ENCODE data around the gene GIMAP8. TPM values are rescaled to one million over a fixed set of nuclear protein-coding genes. Genes with fewer than 3 reads are reported as not detected.

Gene GIMAP8
- total and polyA plus RNA-seq, 2 experiments from 2014 or later, result 0.06 TPM; not detected in 1

DNA sequence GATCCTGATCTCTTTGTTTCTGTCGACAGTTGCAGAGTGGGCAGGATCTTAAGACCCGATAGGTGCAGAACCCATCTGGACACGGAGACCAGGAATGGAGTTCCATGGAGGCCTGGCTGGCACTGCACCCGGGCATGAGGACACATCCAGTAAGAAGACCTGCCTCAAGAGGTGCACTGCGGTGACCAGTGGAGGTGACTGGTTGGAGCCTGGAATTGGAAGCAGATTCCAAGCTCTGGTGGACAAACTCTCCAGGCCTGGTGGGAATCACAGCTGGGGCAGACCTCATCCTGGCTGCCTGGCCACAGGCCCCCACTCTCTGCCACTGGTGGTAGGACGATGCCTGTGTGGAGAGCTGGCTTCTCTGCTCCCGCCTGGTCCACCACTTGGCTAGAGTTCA lies 40.3 kb upstream of the GIMAP8 start:
- H3K27ac Mint-ChIP-seq, result peak overlapping the region; percentile 40; the same call in 1 of the 2 replicates
- ATAC-seq, result no peak
- TF ChIP-seq, protein P1, sequence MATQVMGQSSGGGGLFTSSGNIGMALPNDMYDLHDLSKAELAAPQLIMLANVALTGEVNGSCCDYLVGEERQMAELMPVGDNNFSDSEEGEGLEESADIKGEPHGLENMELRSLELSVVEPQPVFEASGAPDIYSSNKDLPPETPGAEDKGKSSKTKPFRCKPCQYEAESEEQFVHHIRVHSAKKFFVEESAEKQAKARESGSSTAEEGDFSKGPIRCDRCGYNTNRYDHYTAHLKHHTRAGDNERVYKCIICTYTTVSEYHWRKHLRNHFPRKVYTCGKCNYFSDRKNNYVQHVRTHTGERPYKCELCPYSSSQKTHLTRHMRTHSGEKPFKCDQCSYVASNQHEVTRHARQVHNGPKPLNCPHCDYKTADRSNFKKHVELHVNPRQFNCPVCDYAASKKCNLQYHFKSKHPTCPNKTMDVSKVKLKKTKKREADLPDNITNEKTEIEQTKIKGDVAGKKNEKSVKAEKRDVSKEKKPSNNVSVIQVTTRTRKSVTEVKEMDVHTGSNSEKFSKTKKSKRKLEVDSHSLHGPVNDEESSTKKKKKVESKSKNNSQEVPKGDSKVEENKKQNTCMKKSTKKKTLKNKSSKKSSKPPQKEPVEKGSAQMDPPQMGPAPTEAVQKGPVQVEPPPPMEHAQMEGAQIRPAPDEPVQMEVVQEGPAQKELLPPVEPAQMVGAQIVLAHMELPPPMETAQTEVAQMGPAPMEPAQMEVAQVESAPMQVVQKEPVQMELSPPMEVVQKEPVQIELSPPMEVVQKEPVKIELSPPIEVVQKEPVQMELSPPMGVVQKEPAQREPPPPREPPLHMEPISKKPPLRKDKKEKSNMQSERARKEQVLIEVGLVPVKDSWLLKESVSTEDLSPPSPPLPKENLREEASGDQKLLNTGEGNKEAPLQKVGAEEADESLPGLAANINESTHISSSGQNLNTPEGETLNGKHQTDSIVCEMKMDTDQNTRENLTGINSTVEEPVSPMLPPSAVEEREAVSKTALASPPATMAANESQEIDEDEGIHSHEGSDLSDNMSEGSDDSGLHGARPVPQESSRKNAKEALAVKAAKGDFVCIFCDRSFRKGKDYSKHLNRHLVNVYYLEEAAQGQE (IDR thresholded peaks at IDR 0.05; ENCODE audit: unreplicated experiment), result no peak
- TF ChIP-seq, protein P2, sequence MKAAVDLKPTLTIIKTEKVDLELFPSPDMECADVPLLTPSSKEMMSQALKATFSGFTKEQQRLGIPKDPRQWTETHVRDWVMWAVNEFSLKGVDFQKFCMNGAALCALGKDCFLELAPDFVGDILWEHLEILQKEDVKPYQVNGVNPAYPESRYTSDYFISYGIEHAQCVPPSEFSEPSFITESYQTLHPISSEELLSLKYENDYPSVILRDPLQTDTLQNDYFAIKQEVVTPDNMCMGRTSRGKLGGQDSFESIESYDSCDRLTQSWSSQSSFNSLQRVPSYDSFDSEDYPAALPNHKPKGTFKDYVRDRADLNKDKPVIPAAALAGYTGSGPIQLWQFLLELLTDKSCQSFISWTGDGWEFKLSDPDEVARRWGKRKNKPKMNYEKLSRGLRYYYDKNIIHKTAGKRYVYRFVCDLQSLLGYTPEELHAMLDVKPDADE (IDR thresholded peaks at IDR 0.05), result no peak
- TF ChIP-seq STAT1 (IDR thresholded peaks at IDR 0.05; ENCODE audit: unreplicated experiment) (no peak), ZNF114 (CRISPR knock-in tag; IDR thresholded peaks at IDR 0.05) (no peak), JUNB (IDR thresholded peaks at IDR 0.05; ENCODE audit: unreplicated experiment) (no peak), NANOG (IDR thresholded peaks at IDR 0.05; ENCODE audit: borderline replicate concordance) (no peak), ZNF331 (CRISPR knock-in tag; IDR thresholded peaks at IDR 0.05; ENCODE audit: low read depth) (no peak), EZH2 (IDR thresholded peaks at IDR 0.05; ENCODE audit: low read depth, unreplicated experiment) (no peak), POLR2AphosphoS5 (IDR thresholded peaks at IDR 0.05; ENCODE audit: low read depth) (no peak), CREB1 (CRISPR knock-in tag; IDR thresholded peaks at IDR 0.05; ENCODE audit: low read depth) (no peak), EZH2phosphoT487 (IDR thresholded peaks at IDR 0.05; ENCODE audit: unreplicated experiment) (no peak)
- TF ChIP-seq, protein P3, sequence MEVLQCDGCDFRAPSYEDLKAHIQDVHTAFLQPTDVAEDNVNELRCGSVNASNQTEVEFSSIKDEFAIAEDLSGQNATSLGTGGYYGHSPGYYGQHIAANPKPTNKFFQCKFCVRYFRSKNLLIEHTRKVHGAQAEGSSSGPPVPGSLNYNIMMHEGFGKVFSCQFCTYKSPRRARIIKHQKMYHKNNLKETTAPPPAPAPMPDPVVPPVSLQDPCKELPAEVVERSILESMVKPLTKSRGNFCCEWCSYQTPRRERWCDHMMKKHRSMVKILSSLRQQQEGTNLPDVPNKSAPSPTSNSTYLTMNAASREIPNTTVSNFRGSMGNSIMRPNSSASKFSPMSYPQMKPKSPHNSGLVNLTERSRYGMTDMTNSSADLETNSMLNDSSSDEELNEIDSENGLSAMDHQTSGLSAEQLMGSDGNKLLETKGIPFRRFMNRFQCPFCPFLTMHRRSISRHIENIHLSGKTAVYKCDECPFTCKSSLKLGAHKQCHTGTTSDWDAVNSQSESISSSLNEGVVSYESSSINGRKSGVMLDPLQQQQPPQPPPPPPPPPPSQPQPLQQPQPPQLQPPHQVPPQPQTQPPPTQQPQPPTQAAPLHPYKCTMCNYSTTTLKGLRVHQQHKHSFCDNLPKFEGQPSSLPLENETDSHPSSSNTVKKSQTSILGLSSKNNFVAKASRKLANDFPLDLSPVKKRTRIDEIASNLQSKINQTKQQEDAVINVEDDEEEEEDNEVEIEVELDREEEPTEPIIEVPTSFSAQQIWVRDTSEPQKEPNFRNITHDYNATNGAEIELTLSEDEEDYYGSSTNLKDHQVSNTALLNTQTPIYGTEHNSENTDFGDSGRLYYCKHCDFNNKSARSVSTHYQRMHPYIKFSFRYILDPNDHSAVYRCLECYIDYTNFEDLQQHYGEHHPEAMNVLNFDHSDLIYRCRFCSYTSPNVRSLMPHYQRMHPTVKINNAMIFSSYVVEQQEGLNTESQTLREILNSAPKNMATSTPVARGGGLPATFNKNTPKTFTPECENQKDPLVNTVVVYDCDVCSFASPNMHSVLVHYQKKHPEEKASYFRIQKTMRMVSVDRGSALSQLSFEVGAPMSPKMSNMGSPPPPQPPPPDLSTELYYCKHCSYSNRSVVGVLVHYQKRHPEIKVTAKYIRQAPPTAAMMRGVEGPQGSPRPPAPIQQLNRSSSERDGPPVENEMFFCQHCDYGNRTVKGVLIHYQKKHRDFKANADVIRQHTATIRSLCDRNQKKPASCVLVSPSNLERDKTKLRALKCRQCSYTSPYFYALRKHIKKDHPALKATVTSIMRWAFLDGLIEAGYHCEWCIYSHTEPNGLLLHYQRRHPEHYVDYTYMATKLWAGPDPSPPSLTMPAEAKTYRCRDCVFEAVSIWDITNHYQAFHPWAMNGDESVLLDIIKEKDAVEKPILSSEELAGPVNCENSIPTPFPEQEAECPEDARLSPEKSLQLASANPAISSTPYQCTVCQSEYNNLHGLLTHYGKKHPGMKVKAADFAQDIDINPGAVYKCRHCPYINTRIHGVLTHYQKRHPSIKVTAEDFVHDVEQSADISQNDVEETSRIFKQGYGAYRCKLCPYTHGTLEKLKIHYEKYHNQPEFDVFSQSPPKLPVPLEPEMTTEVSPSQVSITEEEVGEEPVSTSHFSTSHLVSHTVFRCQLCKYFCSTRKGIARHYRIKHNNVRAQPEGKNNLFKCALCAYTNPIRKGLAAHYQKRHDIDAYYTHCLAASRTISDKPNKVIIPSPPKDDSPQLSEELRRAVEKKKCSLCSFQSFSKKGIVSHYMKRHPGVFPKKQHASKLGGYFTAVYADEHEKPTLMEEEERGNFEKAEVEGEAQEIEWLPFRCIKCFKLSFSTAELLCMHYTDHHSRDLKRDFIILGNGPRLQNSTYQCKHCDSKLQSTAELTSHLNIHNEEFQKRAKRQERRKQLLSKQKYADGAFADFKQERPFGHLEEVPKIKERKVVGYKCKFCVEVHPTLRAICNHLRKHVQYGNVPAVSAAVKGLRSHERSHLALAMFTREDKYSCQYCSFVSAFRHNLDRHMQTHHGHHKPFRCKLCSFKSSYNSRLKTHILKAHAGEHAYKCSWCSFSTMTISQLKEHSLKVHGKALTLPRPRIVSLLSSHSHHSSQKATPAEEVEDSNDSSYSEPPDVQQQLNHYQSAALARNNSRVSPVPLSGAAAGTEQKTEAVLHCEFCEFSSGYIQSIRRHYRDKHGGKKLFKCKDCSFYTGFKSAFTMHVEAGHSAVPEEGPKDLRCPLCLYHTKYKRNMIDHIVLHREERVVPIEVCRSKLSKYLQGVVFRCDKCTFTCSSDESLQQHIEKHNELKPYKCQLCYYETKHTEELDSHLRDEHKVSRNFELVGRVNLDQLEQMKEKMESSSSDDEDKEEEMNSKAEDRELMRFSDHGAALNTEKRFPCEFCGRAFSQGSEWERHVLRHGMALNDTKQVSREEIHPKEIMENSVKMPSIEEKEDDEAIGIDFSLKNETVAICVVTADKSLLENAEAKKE (CRISPR knock-in tag; IDR thresholded peaks at IDR 0.05), result no peak
- TF ChIP-seq, protein P4, sequence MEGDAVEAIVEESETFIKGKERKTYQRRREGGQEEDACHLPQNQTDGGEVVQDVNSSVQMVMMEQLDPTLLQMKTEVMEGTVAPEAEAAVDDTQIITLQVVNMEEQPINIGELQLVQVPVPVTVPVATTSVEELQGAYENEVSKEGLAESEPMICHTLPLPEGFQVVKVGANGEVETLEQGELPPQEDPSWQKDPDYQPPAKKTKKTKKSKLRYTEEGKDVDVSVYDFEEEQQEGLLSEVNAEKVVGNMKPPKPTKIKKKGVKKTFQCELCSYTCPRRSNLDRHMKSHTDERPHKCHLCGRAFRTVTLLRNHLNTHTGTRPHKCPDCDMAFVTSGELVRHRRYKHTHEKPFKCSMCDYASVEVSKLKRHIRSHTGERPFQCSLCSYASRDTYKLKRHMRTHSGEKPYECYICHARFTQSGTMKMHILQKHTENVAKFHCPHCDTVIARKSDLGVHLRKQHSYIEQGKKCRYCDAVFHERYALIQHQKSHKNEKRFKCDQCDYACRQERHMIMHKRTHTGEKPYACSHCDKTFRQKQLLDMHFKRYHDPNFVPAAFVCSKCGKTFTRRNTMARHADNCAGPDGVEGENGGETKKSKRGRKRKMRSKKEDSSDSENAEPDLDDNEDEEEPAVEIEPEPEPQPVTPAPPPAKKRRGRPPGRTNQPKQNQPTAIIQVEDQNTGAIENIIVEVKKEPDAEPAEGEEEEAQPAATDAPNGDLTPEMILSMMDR (conservative IDR thresholded peaks at IDR 0.05; ENCODE audit: low read depth in 2 of 2), result no peak
- DNase-seq (ENCODE audit: low spot score), result no peak
- Histone ChIP-seq H3K4me2 (no peak overlapping the region), H3K27ac (ENCODE audit: low read depth) (no peak overlapping the region), H2AFZ (no peak overlapping the region), H3K9me2 (ENCODE audit: insufficient read depth) (no peaks in the 10 kb centered on the region), H3K27me3 (ENCODE audit: insufficient read depth) (no peaks in the 10 kb centered on the region), H3F3A (replicated peaks; ENCODE audit: low read depth) (0 out of 2 replicates have a peak, but pooled peaks cover 8% of the 10 kb centered on the region), H3K4me3 (no peak overlapping the region), H3K79me2 (replicated peaks; ENCODE audit: insufficient read depth) (peaks cover 21% of the 10 kb centered on the region), H4K20me1 (replicated peaks; ENCODE audit: insufficient read depth) (no peaks in the 10 kb centered on the region; the same call in 1 of the 2 replicates), H3K4me1 (ENCODE audit: insufficient read depth) (peaks cover 13% of the 10 kb centered on the region), H3K36me3 (ENCODE audit: insufficient read depth) (peaks cover 5% of the 10 kb centered on the region; the same call in 1 of the 2 replicates)
- no peak overlapping the region for H3K4me3 Mint-ChIP-seq
- H3K4me1 Mint-ChIP-seq, result peaks cover 33% of the 10 kb centered on the region
- no peaks in the 10 kb centered on the region; the same call in none of the 3 replicates for H3K9me3 Mint-ChIP-seq
- peaks cover 53% of the 10 kb centered on the region for H3K36me3 Mint-ChIP-seq (ENCODE audit: low read depth)
- peaks cover 24% of the 10 kb centered on the region for H3K27me3 Mint-ChIP-seq (ENCODE audit: insufficient read depth, low read depth, poor library complexity)

Data from GM23338 (cell line).